Measurements from ENCODE around the gene VSIR.

The VSIR gene

GRCh38 chr10:71711052-71711623 lies 62.2 kb downstream of the VSIR start:
- DNase-seq = no peak

GRCh38 chr10:71710519-71710918 lies 62.8 kb downstream of the VSIR start:
- DNase-seq = no peak

- no peak for DNase-seq
These were observed 64.1 kb downstream of the VSIR start for GRCh38 chr10:71708897-71709882.

- DNase-seq = no peak
These were observed 65.0 kb downstream of the VSIR start for GRCh38 chr10:71708301-71708703.

- DNase-seq = no peak
These were observed 66.0 kb downstream of the VSIR start for GRCh38 chr10:71707240-71707789.

GRCh38 chr10:71706216-71707121 lies 66.9 kb downstream of the VSIR start:
- peak; percentile 55 for DNase-seq

- DNase-seq = no peak
These were observed 67.7 kb downstream of the VSIR start for GRCh38 chr10:71705582-71705981.

GRCh38 chr10:71704816-71705215 lies 68.5 kb downstream of the VSIR start:
- no peak for DNase-seq

GRCh38 chr10:71703577-71703976 lies 69.7 kb downstream of the VSIR start:
- DNase-seq = no peak

GRCh38 chr10:71701496-71702132 lies 71.7 kb downstream of the VSIR start:
- DNase-seq = no peak

GRCh38 chr10:71700731-71701368 lies 72.5 kb downstream of the VSIR start:
- no peak for DNase-seq

- DNase-seq = no peak
These were observed 74.6 kb downstream of the VSIR start for GRCh38 chr10:71698737-71699136.

- DNase-seq = no peak
These were observed 75.2 kb downstream of the VSIR start for GRCh38 chr10:71697938-71698709.

Data from NCI-H1092 treated with DMSO at 0.1 percent for 48 hours (cell line).